Endothelial cell of umbilical vein (primary cell): ENCODE results near the gene MAP3K4. TPM values are rescaled to one million over a fixed set of nuclear protein-coding genes. Genes with fewer than 3 reads are reported as not detected.

Experiments
- BruUV-seq: library from RNA; stranded (reverse); fragments of 400-500 nt; replicated peaks from 2 replicates; lab custom pipeline; 2021; lab: Mats Ljungman, UMichigan
- CTCF ChIA-PET: fragments of 300-600, 350-600 bp; sonication (Branson Sonifier 250); formaldehyde crosslinking; loops from one replicate; lab custom pipeline; 2021; ENCODE audit warnings: antibody characterized with exemption, inconsistent platforms; lab: Charles Lee
- POLR2A ChIA-PET: fragments of 300-600, 350-600 bp; sonication (Branson Sonifier 250); formaldehyde crosslinking; loops from one replicate; lab custom pipeline; 2021; ENCODE audit warnings: antibody characterized with exemption, inconsistent platforms; lab: Charles Lee
- DNase-seq: peaks from one replicate; pipeline ENCODE4 v3.0.0-alpha.2; 2011; ENCODE audit warnings: low read depth, low spot score
- FAIRE-seq: peaks from 2 replicates; lab custom pipeline; 2011; peaks lifted over from hg19 to GRCh38; lab: Jason Lieb, UNC
- H2AFZ ChIP-seq: 2 replicates; pipeline ENCODE4 v1.6.0; 2012; ENCODE audit warnings: low read depth, low read length, control low read depth, inconsistent platforms
- H3K27ac ChIP-seq: 2 replicates; pipeline ENCODE4 v1.5.1; 2011; ENCODE audit warnings: low read depth, mild to moderate bottlenecking, control low read depth, low read length, moderate library complexity; ENCODE audit not compliant: insufficient read depth
- H3K27me3 ChIP-seq, 2 experiments: 2 replicates each; pipeline versions ENCODE4 v1.6.0 to v1.6.1; 2011; ENCODE audit warnings: low read length in 2 of 2, mixed read lengths in 1 of 2; ENCODE audit not compliant: control insufficient read depth in 2 of 2, insufficient read depth in 2 of 2
- H3K36me3 ChIP-seq, 2 experiments: 2 replicates in 1 of 2; 3 replicates in 1 of 2; pipeline ENCODE4 v1.5.1; 2011; ENCODE audit warnings: low read length in 2 of 2, mild to moderate bottlenecking in 1 of 2, moderate library complexity in 1 of 2; ENCODE audit not compliant: control insufficient read depth in 2 of 2, insufficient read depth in 2 of 2; ENCODE audit errors: extremely low read depth in 1 of 2
- H3K4me1 ChIP-seq: 3 replicates; pipeline ENCODE4 v1.5.1; 2011; ENCODE audit warnings: mild to moderate bottlenecking, low read length; ENCODE audit not compliant: control insufficient read depth, insufficient read depth; ENCODE audit errors: extremely low read depth
- H3K4me2 ChIP-seq: 2 replicates; pipeline ENCODE4 v1.6.1; 2011; ENCODE audit warnings: low read length, control low read depth, mixed read lengths; ENCODE audit not compliant: insufficient read depth
- H3K4me3 ChIP-seq, 3 experiments: fragments of 200-600 bp in 1 of 3; sonication (generic), shearing (Covaris generic) in 1 of 3; replicated peaks in 1 of 3; 2 replicates each; pipeline ENCODE4 v1.5.1; 2011 to 2016; ENCODE audit warnings: control low read depth in 3 of 3, low read length in 3 of 3, mild to moderate bottlenecking in 2 of 3, inconsistent platforms in 1 of 3, low read depth in 1 of 3, moderate library complexity in 1 of 3; ENCODE audit not compliant: insufficient read depth in 1 of 3
- H3K79me2 ChIP-seq: 2 replicates; pipeline ENCODE4 v1.6.0; 2012; ENCODE audit warnings: low read length, inconsistent platforms; ENCODE audit not compliant: control insufficient read depth, insufficient read depth
- H3K9ac ChIP-seq: replicated peaks from 2 replicates; pipeline ENCODE3; 2011; ENCODE audit warnings: low read length, control low read depth; ENCODE audit not compliant: insufficient read depth; ENCODE audit errors: extremely low read depth
- H3K9me1 ChIP-seq: replicated peaks from 3 replicates; pipeline ENCODE4 v1.6.0; 2011; ENCODE audit warnings: mild to moderate bottlenecking, low read length; ENCODE audit not compliant: control insufficient read depth, insufficient read depth; ENCODE audit errors: extremely low read depth
- H3K9me3 ChIP-seq: replicated peaks from 2 replicates; pipeline ENCODE4 v1.5.1; 2012; ENCODE audit warnings: low read length, inconsistent platforms; ENCODE audit not compliant: control insufficient read depth, insufficient read depth
- H4K20me1 ChIP-seq: replicated peaks from 2 replicates; pipeline ENCODE3; 2011; ENCODE audit warnings: mild to moderate bottlenecking, low read length; ENCODE audit not compliant: control insufficient read depth, insufficient read depth; ENCODE audit errors: extremely low read depth
- EZH2 ChIP-seq: IDR thresholded peaks from 2 replicates; pipeline ENCODE4 v1.6.1; 2012; ENCODE audit warnings: borderline replicate concordance, low read depth, mild to moderate bottlenecking, moderate library complexity, low read length, inconsistent platforms; ENCODE audit not compliant: severe bottlenecking
- FOS ChIP-seq: IDR thresholded peaks from 2 replicates; pipeline ENCODE4 v1.6.1; 2011; ENCODE audit warnings: mild to moderate bottlenecking, low read length, moderate library complexity, borderline replicate concordance; ENCODE audit not compliant: insufficient read depth
- GATA2 ChIP-seq: IDR thresholded peaks from 2 replicates; pipeline ENCODE4 v1.7.0; 2011; ENCODE audit warnings: low read depth, mild to moderate bottlenecking, moderate library complexity, mixed read lengths, low read length; ENCODE audit not compliant: insufficient read length, insufficient read depth
- JUN ChIP-seq: IDR thresholded peaks from 2 replicates; pipeline ENCODE4 v1.6.1; 2011; ENCODE audit warnings: borderline replicate concordance, low read depth; ENCODE audit not compliant: insufficient read length, insufficient read depth
- MAX ChIP-seq: IDR thresholded peaks from 2 replicates; pipeline ENCODE4 v1.6.1; 2011; ENCODE audit not compliant: insufficient read depth, insufficient read length
- MYC ChIP-seq: IDR thresholded peaks from one replicate; pipeline ENCODE4 v1.6.1; 2011; ENCODE audit warnings: mild to moderate bottlenecking, low read depth, low read length
- POLR2A ChIP-seq: IDR thresholded peaks from 2 replicates; pipeline ENCODE4 v1.6.1; 2012; ENCODE audit warnings: low read depth, mild to moderate bottlenecking, control low read depth, low read length
- POLR2AphosphoS5 ChIP-seq: IDR thresholded peaks from 2 replicates; pipeline ENCODE4 v1.6.1; 2012; ENCODE audit warnings: low read depth, mild to moderate bottlenecking, control low read depth, low read length, moderate library complexity; ENCODE audit not compliant: insufficient read depth
- dilution Hi-C: fragments of 300-500 bp; cut with MboI; formaldehyde crosslinking; loops from one replicate; pipeline ENCODE4 v1.15.0; 2019; ENCODE audit warnings: low sequenced_read_pairs; ENCODE audit not compliant: extremely low pct_ligation_motif_present
- intact Hi-C: fragments of 100-400 bp; cut with micrococcal nuclease; formaldehyde crosslinking; loops from one replicate; pipeline ENCODE4 v1.10.0; 2022
- polyA plus RNA-seq, 4 experiments: library from polyadenylated mRNA; depleted of rRNA in 3 of 4; stranded (reverse) in 3 of 4; unstranded in 1 of 4; fragments of >200 nt; gene quantifications; 2 replicates each; pipeline versions ENCODE4 v1.2.1 to v1.2.3, GENCODE V29; 2011 to 2012; ENCODE audit warnings: missing spikeins in 1 of 4
- total RNA-seq: library from RNA; stranded (reverse); gene quantifications from 2 replicates; pipeline ENCODE4 v1.2.3, GENCODE V29; 2021
- TF ChIP-seq, protein P1 (sequence below), 2 donors: IDR thresholded peaks; 1 replicate in 1 of 2; 2 replicates in 1 of 2; pipeline ENCODE4 v1.5.1; 2011; ENCODE audit warnings: low read length in 2 of 2, mild to moderate bottlenecking in 2 of 2, moderate library complexity in 2 of 2, control low read depth in 1 of 2, inconsistent platforms in 1 of 2, low read depth in 1 of 2; ENCODE audit not compliant: insufficient read depth in 1 of 2; ENCODE audit errors: extremely low read depth in 1 of 2

The MAP3K4 gene
- total and polyA plus RNA-seq, 2 donors (not counting 3 experiments of a cell fraction or from before 2014, with no cell fraction given): 10.8 to 42.3 TPM

DNA sequence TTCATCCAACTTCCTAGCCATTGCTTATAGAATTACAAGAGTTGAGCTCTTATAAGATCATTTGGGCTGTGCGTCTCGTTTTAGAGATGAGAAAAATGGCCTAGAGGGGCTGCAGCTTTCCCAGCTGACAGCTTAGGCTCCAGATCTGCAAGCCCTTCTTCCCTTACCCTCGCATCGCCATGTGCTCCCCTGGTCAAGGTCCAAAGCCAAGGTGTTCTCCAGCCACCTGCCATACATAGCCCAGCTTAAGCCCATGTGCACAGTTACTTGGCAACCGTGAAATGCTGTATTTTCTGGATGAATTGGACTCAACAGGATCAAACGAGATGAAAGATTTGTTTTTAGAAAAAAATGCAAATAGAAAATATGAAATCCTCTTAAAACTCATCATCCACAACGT is 7.9 kb downstream of the MAP3K4 start:
- no TSS peak for BruUV-seq
- Histone ChIP-seq H3K4me2 (no peak overlapping the region), H3K4me1 (peaks cover 11% of the 10 kb centered on the region), H3K27me3 (no peaks in the 10 kb centered on the region), H3K9me3 (no peaks in the 10 kb centered on the region), H3K9me1 (peaks cover 3% of the 10 kb centered on the region), H3K27ac (no peak overlapping the region), H3K79me2 (peaks cover 76% of the 10 kb centered on the region), H3K4me3 (no peak overlapping the region), H3K9ac (no peak overlapping the region), H4K20me1 (peaks cover 11% of the 10 kb centered on the region), H3K36me3 (no peaks in the 10 kb centered on the region), H2AFZ (no peak overlapping the region)
- FAIRE-seq (no peak), DNase-seq (no peak)
- dilution Hi-C loops (no loop called here), intact Hi-C loops (no loop called here)
- CTCF ChIA-PET: interaction anchor here (1.1 to 3.0 kb wide), 4 partner anchors 9 to 371 kb away, joined by 3 to 9 read pairs (median 6); no protein-coding TSS in a partner anchor
- TF ChIP-seq MAX (no peak), EZH2 (no peak), POLR2A (no peak), POLR2AphosphoS5 (no peak), GATA2 (no peak), FOS (no peak), JUN (no peak), MYC (no peak)
- TF ChIP-seq, protein P1, sequence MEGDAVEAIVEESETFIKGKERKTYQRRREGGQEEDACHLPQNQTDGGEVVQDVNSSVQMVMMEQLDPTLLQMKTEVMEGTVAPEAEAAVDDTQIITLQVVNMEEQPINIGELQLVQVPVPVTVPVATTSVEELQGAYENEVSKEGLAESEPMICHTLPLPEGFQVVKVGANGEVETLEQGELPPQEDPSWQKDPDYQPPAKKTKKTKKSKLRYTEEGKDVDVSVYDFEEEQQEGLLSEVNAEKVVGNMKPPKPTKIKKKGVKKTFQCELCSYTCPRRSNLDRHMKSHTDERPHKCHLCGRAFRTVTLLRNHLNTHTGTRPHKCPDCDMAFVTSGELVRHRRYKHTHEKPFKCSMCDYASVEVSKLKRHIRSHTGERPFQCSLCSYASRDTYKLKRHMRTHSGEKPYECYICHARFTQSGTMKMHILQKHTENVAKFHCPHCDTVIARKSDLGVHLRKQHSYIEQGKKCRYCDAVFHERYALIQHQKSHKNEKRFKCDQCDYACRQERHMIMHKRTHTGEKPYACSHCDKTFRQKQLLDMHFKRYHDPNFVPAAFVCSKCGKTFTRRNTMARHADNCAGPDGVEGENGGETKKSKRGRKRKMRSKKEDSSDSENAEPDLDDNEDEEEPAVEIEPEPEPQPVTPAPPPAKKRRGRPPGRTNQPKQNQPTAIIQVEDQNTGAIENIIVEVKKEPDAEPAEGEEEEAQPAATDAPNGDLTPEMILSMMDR (IDR thresholded peaks at IDR 0.05; ENCODE audit: extremely low read depth in 1 of 2, insufficient read depth in 1 of 2, low read depth in 1 of 2, low read length in 2 of 2): no peak
- POLR2A ChIA-PET: no interaction called here
